HCT116 (cell line): Measurements from ENCODE around the gene AIRE. TPM values are rescaled to one million over a fixed set of nuclear protein-coding genes. Genes with fewer than 3 reads are reported as not detected.

Experiments used
- ATAC-seq: fragments of 200-7000 bp; cut with Tn5 transposase; 2 replicates; pipeline ENCODE4 v1.9.1; 2020; ENCODE audit warnings: mild to moderate bottlenecking, moderate library complexity
- BruUV-seq: library from RNA; stranded (reverse); fragments of 400-500 nt; replicated peaks from 2 replicates; lab custom pipeline; 2021; lab: Mats Ljungman, UMichigan
- CTCF ChIA-PET: fragments of 300-600 bp; sonication (Branson Sonifier 250); formaldehyde crosslinking; loops from one replicate; lab custom pipeline; 2021; ENCODE audit warnings: antibody characterized with exemption; lab: Charles Lee
- POLR2A ChIA-PET: fragments of 300-600, 350-600 bp; sonication (Branson Sonifier 250); formaldehyde crosslinking; loops from one replicate; lab custom pipeline; 2021; ENCODE audit warnings: antibody characterized with exemption; lab: Charles Lee
- RAD21 ChIA-PET, 2 experiments: fragments of 300-600 bp; sonication (Branson Sonifier 250); formaldehyde crosslinking; loops; one replicate each; lab custom pipeline; 2023; ENCODE audit warnings: low total read pairs in 2 of 2; ENCODE audit not compliant: uncharacterized antibody in 2 of 2, unreplicated experiment in 2 of 2, low non-redundant PET in 1 of 2; lab: Charles Lee
- DNase-seq: peaks from one replicate; pipeline ENCODE4 v3.0.0-alpha.2; 2010; ENCODE audit warnings: low read depth, low spot score
- H2AFZ ChIP-seq: fragments of 200-600 bp; shearing (Covaris generic), sonication (generic); 2 replicates; pipeline ENCODE4 v1.6.1; 2017; ENCODE audit warnings: low read depth, mixed run types, mixed read lengths, antibody characterized with exemption, low read length; ENCODE audit not compliant: poor library complexity, severe bottlenecking
- H3K27ac ChIP-seq: 2 replicates; pipeline ENCODE4 v1.5.1; 2012; ENCODE audit warnings: low read depth, low read length
- H3K27me3 ChIP-seq: fragments of 200-600 bp; sonication (generic); 2 replicates; pipeline ENCODE4 v1.6.1; 2016; ENCODE audit warnings: mixed run types, low read length, mixed read lengths; ENCODE audit not compliant: insufficient read depth
- H3K36me3 ChIP-seq, 2 experiments: fragments of 200-500 bp in 1 of 2; fragments of 200-600 bp in 1 of 2; sonication (Bioruptor generic) in 1 of 2; sonication (generic) in 1 of 2; 2 replicates each; pipeline versions ENCODE4 v1.5.1 to v1.6.1; 2014 to 2016; ENCODE audit warnings: low read length in 2 of 2, inconsistent platforms in 1 of 2, mixed read lengths in 1 of 2, mixed run types in 1 of 2; ENCODE audit not compliant: insufficient read depth in 2 of 2, control insufficient read depth in 1 of 2
- H3K4me1 ChIP-seq, 2 experiments: fragments of 200-600 bp in 1 of 2; sonication (generic) in 1 of 2; 2 replicates each; pipeline versions ENCODE4 v1.5.1 to v1.6.1; 2012 to 2017; ENCODE audit warnings: low read length in 2 of 2, inconsistent platforms in 1 of 2, mild to moderate bottlenecking in 1 of 2, mixed read lengths in 1 of 2, mixed run types in 1 of 2, moderate library complexity in 1 of 2; ENCODE audit not compliant: insufficient read depth in 2 of 2, control insufficient read depth in 1 of 2
- H3K4me2 ChIP-seq: fragments of 200-600 bp; sonication (generic); 2 replicates; pipeline ENCODE4 v1.6.1; 2017; ENCODE audit warnings: mixed run types, low read length, mixed read lengths
- H3K4me3 ChIP-seq, 2 experiments: fragments of 200-600 bp in 1 of 2; sonication (generic) in 1 of 2; replicated peaks in 1 of 2; 2 replicates each; pipeline ENCODE4 v1.5.1; 2011 to 2016; ENCODE audit warnings: low read length in 2 of 2, control low read depth in 1 of 2, low read depth in 1 of 2, mild to moderate bottlenecking in 1 of 2, mixed read lengths in 1 of 2, mixed run types in 1 of 2
- H3K79me2 ChIP-seq: fragments of 200-600 bp; sonication (generic); 2 replicates; pipeline ENCODE4 v1.6.1; 2017; ENCODE audit warnings: mild to moderate bottlenecking, mixed run types, low read length, moderate library complexity, mixed read lengths; ENCODE audit not compliant: insufficient read depth
- H3K9ac ChIP-seq: fragments of 200-600 bp; sonication (generic); 2 replicates; pipeline ENCODE4 v1.6.1; 2016; ENCODE audit warnings: low read length, mixed read lengths
- H3K9me2 ChIP-seq: fragments of 200-600 bp; sonication (generic), shearing (Covaris generic); 2 replicates; pipeline ENCODE4 v1.6.1; 2017; ENCODE audit warnings: mixed run types, mild to moderate bottlenecking, moderate library complexity; ENCODE audit not compliant: insufficient read depth
- H3K9me3 ChIP-seq, 2 experiments: fragments of 200-500 bp in 1 of 2; fragments of 200-600 bp in 1 of 2; sonication (Bioruptor generic) in 1 of 2; sonication (generic) in 1 of 2; 2 replicates each; pipeline ENCODE4 v1.6.1; 2014 to 2017; ENCODE audit warnings: low read length in 2 of 2, mixed read lengths in 2 of 2, inconsistent platforms in 1 of 2, low read depth in 1 of 2, mild to moderate bottlenecking in 1 of 2, mixed run types in 1 of 2, moderate library complexity in 1 of 2; ENCODE audit not compliant: control insufficient read depth in 1 of 2, insufficient read depth in 1 of 2
- H4K20me1 ChIP-seq: fragments of 200-600 bp; sonication (generic), shearing (Covaris generic); 2 replicates; pipeline ENCODE4 v1.6.1; 2017; ENCODE audit warnings: mixed run types, mild to moderate bottlenecking, moderate library complexity; ENCODE audit not compliant: insufficient read depth
- ATF3 ChIP-seq: IDR thresholded peaks from 2 replicates; pipeline ENCODE4 v1.6.1; 2012
- CBX3 ChIP-seq: IDR thresholded peaks from 2 replicates; pipeline ENCODE4 v1.6.1; 2012; ENCODE audit warnings: low read depth
- EZH2 ChIP-seq: fragments of 200-600 bp; sonication (generic); IDR thresholded peaks from 2 replicates; pipeline ENCODE4 v1.6.1; 2017; ENCODE audit warnings: antibody characterized with exemption, mixed run types
- EZH2phosphoT487 ChIP-seq: fragments of 200-600 bp; IDR thresholded peaks from 2 replicates; pipeline ENCODE4 v1.6.1; 2018; ENCODE audit warnings: antibody characterized with exemption, borderline replicate concordance
- FOSL1 ChIP-seq: IDR thresholded peaks from 2 replicates; pipeline ENCODE4 v1.6.1; 2012; ENCODE audit warnings: low read depth
- JUND ChIP-seq: IDR thresholded peaks from 2 replicates; pipeline ENCODE4 v1.6.1; 2012
- MAX ChIP-seq: IDR thresholded peaks from 2 replicates; pipeline ENCODE4 v1.6.1; 2012
- RAD21 ChIP-seq: IDR thresholded peaks from 2 replicates; pipeline ENCODE4 v1.6.1; 2012; ENCODE audit warnings: low read depth, mild to moderate bottlenecking
- REST ChIP-seq: IDR thresholded peaks from 2 replicates; pipeline ENCODE4 v1.6.1; 2012; ENCODE audit warnings: low read depth
- SIN3A ChIP-seq: IDR thresholded peaks from 2 replicates; pipeline ENCODE4 v1.6.1; 2012; ENCODE audit warnings: low read depth
- SRF ChIP-seq: IDR thresholded peaks from 2 replicates; pipeline ENCODE4 v1.6.1; 2012; ENCODE audit warnings: low read depth
- TCF7L2 ChIP-seq: IDR thresholded peaks from 2 replicates; pipeline ENCODE4 v1.7.0; 2011; ENCODE audit warnings: borderline replicate concordance, inconsistent platforms; ENCODE audit not compliant: insufficient read depth, insufficient read length; ENCODE audit errors: extremely low read depth
- YY1 ChIP-seq: IDR thresholded peaks from 2 replicates; pipeline ENCODE4 v1.6.1; 2011; ENCODE audit warnings: low read length, low read depth, moderate library complexity, mild to moderate bottlenecking; ENCODE audit not compliant: insufficient replicate concordance; ENCODE audit errors: extremely low read depth
- ZBTB33 ChIP-seq: IDR thresholded peaks from 2 replicates; pipeline ENCODE4 v1.6.1; 2011; ENCODE audit warnings: mild to moderate bottlenecking, low read length, moderate library complexity; ENCODE audit not compliant: insufficient replicate concordance; ENCODE audit errors: extremely low read depth
- intact Hi-C: fragments of 100-400 bp; cut with micrococcal nuclease; formaldehyde crosslinking; loops from 2 replicates; pipeline ENCODE4 v1.10.0; 2022
- total RNA-seq: library from RNA; stranded (reverse); gene quantifications from one replicate; pipeline ENCODE4 v1.2.1, GENCODE V29; 2021; ENCODE audit not compliant: unreplicated experiment

The AIRE gene
- total RNA-seq, 1 experiment from 2014 or later, result not detected

GRCh38 chr21:44313451-44313850 lies 27.8 kb downstream of the AIRE start:
- H2AFZ ChIP-seq, result no peak overlapping the region
- intact Hi-C loops, result no loop called here
- no peaks in the 10 kb centered on the region for H3K9me3 ChIP-seq
- no peaks in the 10 kb centered on the region for H3K79me2 ChIP-seq
- H3K4me3 ChIP-seq, result no peak overlapping the region
- no peak overlapping the region for H3K9ac ChIP-seq
- no peaks in the 10 kb centered on the region for H4K20me1 ChIP-seq
- H3K9me2 ChIP-seq, result no peaks in the 10 kb centered on the region
- no peaks in the 10 kb centered on the region for H3K27me3 ChIP-seq
- TF ChIP-seq ZBTB33 (no peak), MAX (no peak), EZH2phosphoT487 (no peak), ATF3 (no peak), RAD21 (no peak), TCF7L2 (no peak), CBX3 (no peak), SRF (no peak), YY1 (no peak), SIN3A (no peak), REST (no peak), JUND (no peak), EZH2 (no peak), FOSL1 (no peak)
- H3K36me3 ChIP-seq, result peaks cover 7 to 22% of the 10 kb centered on the region in 2 experiments; a peak in 3 of 4 replicates
- no TSS peak for BruUV-seq
- H3K27ac ChIP-seq, result no peak overlapping the region
- ChIA-PET RAD21 (no interaction called here), POLR2A (no interaction called here), CTCF (no interaction called here)
- H3K4me2 ChIP-seq, result no peak overlapping the region
- no peaks in the 10 kb centered on the region for H3K4me1 ChIP-seq
- ATAC-seq (no peak), DNase-seq (no peak)
